Fibroblast of mammary gland (primary cell): Measurements from ENCODE around the gene PAGR1.

ENCODE experiments used
- DNase-seq: peaks from one replicate; pipeline ENCODE4 v3.0.0-alpha.2; 2010; ENCODE audit warnings: low read depth
- H3K4me3 ChIP-seq: 2 replicates; pipeline ENCODE4 v1.5.1; 2011; ENCODE audit warnings: low read depth, mild to moderate bottlenecking, low read length, moderate library complexity; ENCODE audit not compliant: control insufficient read depth
- TF ChIP-seq, protein P1 (sequence below): conservative IDR thresholded peaks from 2 replicates; pipeline ENCODE4 v1.5.1; 2011; ENCODE audit warnings: low read depth, low read length, inconsistent platforms; ENCODE audit not compliant: control insufficient read depth, insufficient read depth

The PAGR1 gene

DNA sequence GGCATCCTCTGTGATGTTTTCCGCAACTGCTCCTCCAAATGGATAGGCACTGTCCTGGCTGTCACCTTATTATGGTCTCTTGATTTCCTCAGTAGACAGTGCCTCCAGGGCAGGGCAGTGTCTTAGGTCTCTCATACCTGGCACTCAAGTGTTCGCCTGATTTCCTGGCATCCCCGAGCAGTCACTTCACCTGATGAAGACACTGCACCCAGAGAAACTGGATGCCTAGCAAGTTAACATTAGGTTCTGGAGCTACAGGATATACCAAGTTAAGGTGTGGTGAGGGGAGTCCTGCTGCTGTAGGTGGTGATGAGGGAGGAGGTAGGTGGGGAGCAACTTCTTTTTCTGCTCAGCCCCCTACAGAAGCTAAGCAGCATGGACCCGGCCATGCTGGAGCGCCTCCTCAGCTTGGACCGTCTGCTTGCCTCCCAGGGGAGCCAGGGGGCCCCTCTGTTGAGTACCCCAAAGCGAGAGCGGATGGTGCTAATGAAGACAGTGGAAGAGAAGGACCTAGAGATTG, 13.5 kb upstream of the PAGR1 start:
- DNase-seq, result no peak
- TF ChIP-seq, protein P1, sequence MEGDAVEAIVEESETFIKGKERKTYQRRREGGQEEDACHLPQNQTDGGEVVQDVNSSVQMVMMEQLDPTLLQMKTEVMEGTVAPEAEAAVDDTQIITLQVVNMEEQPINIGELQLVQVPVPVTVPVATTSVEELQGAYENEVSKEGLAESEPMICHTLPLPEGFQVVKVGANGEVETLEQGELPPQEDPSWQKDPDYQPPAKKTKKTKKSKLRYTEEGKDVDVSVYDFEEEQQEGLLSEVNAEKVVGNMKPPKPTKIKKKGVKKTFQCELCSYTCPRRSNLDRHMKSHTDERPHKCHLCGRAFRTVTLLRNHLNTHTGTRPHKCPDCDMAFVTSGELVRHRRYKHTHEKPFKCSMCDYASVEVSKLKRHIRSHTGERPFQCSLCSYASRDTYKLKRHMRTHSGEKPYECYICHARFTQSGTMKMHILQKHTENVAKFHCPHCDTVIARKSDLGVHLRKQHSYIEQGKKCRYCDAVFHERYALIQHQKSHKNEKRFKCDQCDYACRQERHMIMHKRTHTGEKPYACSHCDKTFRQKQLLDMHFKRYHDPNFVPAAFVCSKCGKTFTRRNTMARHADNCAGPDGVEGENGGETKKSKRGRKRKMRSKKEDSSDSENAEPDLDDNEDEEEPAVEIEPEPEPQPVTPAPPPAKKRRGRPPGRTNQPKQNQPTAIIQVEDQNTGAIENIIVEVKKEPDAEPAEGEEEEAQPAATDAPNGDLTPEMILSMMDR, result no peak
- H3K4me3 ChIP-seq, result no peak overlapping the region

DNA sequence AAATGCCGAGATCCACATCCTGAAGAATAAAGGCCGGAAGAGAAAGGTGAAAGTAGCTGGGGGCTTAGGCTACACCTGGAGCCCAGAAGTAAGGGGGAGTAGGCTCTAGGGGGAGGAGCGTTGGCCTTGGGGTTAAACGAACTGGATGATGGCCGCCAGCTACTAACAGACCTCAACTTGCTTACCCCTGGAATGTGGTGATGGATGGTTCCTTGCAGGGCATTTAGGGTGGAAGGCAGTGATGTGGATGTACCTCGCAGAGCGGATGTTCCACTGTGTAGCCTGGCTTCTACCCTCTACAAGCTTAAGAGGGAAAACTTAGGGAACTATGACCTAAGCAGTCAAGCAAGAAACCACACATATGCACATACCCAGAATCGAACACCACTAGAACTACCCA, 11.9 kb upstream of the PAGR1 start:
- TF ChIP-seq, protein P1, result no peak
- H3K4me3 ChIP-seq, result no peak overlapping the region
- DNase-seq, result no peak

DNA sequence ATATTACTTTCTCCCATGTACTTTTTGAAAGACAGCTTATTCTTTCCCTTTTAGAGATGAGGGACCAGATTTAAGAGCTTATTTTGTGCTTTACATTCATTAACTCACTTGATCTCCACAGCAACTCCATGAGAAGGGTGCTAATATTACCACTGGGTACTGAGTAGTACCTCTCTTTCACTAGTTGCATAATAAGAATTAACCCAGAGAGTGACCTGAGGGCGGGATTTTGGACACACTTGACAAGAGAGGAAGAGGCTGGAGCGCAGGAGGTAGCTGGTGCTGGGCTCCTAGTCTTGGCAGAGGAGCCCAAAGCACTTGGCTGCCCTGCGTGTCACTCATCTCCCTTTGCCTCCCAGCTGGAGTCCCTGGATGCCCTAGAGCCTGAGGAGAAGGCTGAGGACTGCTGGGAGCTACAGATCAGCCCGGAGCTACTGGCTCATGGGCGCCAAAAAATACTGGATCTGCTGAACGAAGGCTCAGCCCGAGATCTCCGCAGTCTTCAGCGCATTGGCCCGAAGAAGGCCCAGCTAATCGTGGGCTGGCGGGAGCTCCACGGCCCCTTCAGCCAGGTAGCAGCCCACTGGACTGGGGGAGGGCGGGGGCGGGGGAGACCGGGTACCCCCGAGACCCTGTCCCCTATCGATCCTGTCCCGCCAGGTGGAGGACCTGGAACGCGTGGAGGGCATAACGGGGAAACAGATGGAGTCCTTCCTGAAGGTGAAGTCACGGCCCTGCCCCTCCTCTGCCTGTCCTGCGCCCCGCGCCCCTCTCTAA, 11.3 kb upstream of the PAGR1 start:
- peak; percentile 52 for DNase-seq
- TF ChIP-seq, protein P1, result no peak
- H3K4me3 ChIP-seq, result peak overlapping the region; percentile 75

DNA sequence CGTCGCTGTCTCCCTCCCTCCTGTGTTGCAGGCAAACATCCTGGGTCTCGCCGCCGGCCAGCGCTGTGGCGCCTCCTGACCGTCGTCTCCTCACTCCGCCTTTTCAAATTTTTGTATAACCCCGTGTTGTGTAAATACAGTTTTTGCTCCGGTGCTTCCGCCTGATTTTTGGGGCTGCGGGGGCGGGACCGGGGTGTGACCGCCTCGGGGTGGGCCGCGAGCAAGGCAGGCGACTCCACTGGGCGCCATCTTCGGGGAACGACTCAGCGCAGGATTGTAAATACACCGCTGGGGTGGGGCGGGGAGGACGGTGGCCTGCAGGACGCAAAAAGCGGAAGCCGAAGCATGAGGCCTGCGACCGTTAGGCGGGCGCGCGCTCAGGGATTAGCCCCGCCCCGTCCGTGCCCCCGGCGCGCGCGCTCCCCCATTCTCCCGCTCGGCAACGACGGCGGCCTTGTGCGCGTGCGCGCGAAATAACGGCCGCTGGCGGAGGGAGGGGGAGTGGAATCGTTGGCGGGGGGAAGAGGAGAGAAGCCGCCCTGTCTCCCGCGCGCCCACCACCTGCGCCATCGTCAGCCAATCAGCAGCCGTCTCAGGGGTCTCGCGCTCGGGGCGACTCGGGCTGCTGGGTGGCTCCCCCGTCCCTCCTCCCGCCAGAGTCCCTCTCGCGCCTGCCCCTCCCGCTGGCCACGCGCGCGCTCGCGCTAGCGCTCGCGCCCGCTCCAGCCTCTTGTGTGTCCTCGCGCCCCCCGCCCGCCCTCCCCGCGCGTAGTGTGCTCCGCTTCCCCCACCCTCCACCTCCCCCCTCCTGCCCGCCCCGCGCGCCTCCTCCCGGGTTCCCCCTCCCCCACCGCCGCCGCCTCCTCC, 10.5 kb upstream of the PAGR1 start:
- DNase-seq, result peak; percentile 96
- peak overlapping the region; percentile 75 for H3K4me3 ChIP-seq
- TF ChIP-seq, protein P1, result no peak

DNA sequence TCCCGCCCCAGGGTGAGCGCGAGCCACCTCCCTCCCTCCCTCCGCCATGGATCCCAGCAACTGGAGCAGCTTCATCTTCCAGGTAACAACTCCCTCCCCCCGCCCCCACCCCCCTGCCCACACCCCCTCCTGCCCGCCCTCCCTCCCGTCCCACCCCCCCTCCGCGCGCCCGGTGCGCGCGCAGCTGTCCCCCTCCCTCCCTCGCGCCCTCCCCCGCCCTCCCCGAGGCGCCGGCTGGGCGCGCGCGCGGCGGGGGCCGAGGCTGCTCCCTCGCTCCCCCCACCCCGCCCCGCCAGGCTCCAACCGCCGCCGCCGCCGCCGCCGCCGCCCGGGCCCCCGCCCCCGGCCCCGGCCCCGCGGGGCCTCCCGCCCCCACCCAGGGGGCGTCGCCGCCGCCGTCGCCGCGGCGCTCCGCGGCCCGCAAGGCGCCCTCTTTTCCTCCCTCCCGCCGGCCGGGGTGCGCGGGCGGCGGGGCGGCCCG, 9.8 kb upstream of the PAGR1 start, which contains the start of gene MAZ:
MAZ (plus strand) TSS at position 431 of the 481 bp plus-strand sequence. CDS start 173 bp downstream, outside the sequence.
- peak within 1 kb of the TSS; percentile 75 for H3K4me3 ChIP-seq
- peak; percentile 92 for DNase-seq
- TF ChIP-seq, protein P1, result no peak

DNA sequence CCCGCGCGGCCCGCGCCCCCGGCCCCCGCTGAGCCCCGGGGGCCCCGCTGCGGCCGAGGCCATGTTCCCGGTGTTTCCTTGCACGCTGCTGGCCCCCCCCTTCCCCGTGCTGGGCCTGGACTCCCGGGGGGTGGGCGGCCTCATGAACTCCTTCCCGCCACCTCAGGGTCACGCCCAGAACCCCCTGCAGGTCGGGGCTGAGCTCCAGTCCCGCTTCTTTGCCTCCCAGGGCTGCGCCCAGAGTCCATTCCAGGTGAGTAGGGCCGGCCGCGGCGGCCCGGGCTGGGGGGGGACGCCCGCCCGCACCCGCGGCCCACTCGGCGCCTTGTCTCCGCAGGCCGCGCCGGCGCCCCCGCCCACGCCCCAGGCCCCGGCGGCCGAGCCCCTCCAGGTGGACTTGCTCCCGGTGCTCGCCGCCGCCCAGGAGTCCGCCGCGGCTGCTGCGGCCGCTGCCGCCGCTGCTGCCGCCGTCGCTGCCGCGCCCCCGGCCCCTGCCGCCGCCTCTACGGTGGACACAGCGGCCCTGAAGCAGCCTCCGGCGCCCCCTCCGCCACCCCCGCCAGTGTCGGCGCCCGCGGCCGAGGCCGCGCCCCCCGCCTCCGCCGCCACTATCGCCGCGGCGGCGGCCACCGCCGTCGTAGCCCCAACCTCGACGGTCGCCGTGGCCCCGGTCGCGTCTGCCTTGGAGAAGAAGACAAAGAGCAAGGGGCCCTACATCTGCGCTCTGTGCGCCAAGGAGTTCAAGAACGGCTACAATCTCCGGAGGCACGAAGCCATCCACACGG, 9.1 kb upstream of the PAGR1 start:
- peak; percentile 46 for DNase-seq
- peak overlapping the region; percentile 74 for H3K4me3 ChIP-seq
- TF ChIP-seq, protein P1, result no peak
